IMR-90 (cell line): ENCODE data around the gene RSRC1. TPM values are rescaled to one million over a fixed set of nuclear protein-coding genes. Genes with fewer than 3 reads are reported as not detected.
A peak's percentile ranks its signal among the peaks of the same experiment; 100 is the strongest.

ENCODE experiments used
- ATAC-seq: fragments of 200-7000 bp; cut with Tn5 transposase; 2 replicates; pipeline ENCODE4 v1.9.1; 2020; ENCODE audit warnings: low read depth, mild to moderate bottlenecking, moderate library complexity
- BruUV-seq: library from RNA; stranded (reverse); fragments of 400-500 nt; replicated peaks from 2 replicates; lab custom pipeline; 2021; lab: Mats Ljungman, UMichigan
- CTCF ChIA-PET: fragments of 300-600 bp; formaldehyde crosslinking; extraction: SDS; loops from one replicate; lab custom pipeline; 2021; ENCODE audit warnings: antibody characterized with exemption; lab: Yijun Ruan, JAX
- POLR2A ChIA-PET: fragments of 300-600 bp; sonication (Branson Sonifier 250); formaldehyde crosslinking; loops from one replicate; lab custom pipeline; 2022; ENCODE audit warnings: antibody characterized with exemption; ENCODE audit not compliant: unreplicated experiment; lab: Charles Lee
- DNase-seq: peaks from one replicate; pipeline ENCODE4 v3.0.0; 2013
- H2AFZ ChIP-seq: replicated peaks from 2 replicates; pipeline ENCODE3; 2013; ENCODE audit warnings: low read length, mild to moderate bottlenecking; ENCODE audit not compliant: poor library complexity
- H2AK5ac ChIP-seq: 2 replicates; pipeline ENCODE4 v1.6.1; 2013; ENCODE audit warnings: low read depth, low read length, inconsistent platforms
- H2AK9ac ChIP-seq: replicated peaks from 2 replicates; pipeline ENCODE3; 2013; ENCODE audit warnings: mild to moderate bottlenecking, low read depth, low read length, moderate library complexity; ENCODE audit not compliant: poor library complexity
- H2BK120ac ChIP-seq: 2 replicates; pipeline ENCODE4 v1.6.1; 2013; ENCODE audit warnings: low read depth, low read length, inconsistent platforms
- H2BK15ac ChIP-seq: 3 replicates; pipeline ENCODE4 v1.6.1; 2013; ENCODE audit warnings: low read depth, low read length, inconsistent platforms
- H2BK20ac ChIP-seq: 2 replicates; pipeline ENCODE4 v1.6.1; 2013; ENCODE audit warnings: low read depth, mild to moderate bottlenecking, inconsistent platforms, low read length, moderate library complexity
- H2BK5ac ChIP-seq: 2 replicates; pipeline ENCODE4 v1.6.1; 2013; ENCODE audit warnings: mild to moderate bottlenecking, low read depth, low read length, inconsistent platforms; ENCODE audit not compliant: poor library complexity, severe bottlenecking
- H3K14ac ChIP-seq: replicated peaks from 2 replicates; pipeline ENCODE4 v1.6.1; 2013; ENCODE audit warnings: low read depth, low read length, inconsistent platforms
- H3K18ac ChIP-seq: 2 replicates; pipeline ENCODE4 v1.6.1; 2013; ENCODE audit warnings: low read depth, low read length, control low read depth
- H3K23ac ChIP-seq: 2 replicates; pipeline ENCODE4 v1.6.1; 2013; ENCODE audit warnings: low read depth, low read length, inconsistent platforms
- H3K27ac ChIP-seq: 2 replicates; pipeline ENCODE4 v1.5.1; 2013; ENCODE audit warnings: mild to moderate bottlenecking, control low read depth, low read length; ENCODE audit not compliant: insufficient read depth
- H3K27me3 ChIP-seq: 2 replicates; pipeline ENCODE4 v1.6.1; 2013; ENCODE audit warnings: low read length; ENCODE audit not compliant: control insufficient read depth, insufficient read depth
- H3K36me3 ChIP-seq: 2 replicates; pipeline ENCODE4 v1.6.1; 2013; ENCODE audit warnings: low read length, mixed read lengths; ENCODE audit not compliant: control insufficient read depth, insufficient read depth
- H3K4ac ChIP-seq: 2 replicates; pipeline ENCODE4 v1.6.1; 2013; ENCODE audit warnings: low read depth, low read length, inconsistent platforms
- H3K4me1 ChIP-seq: 2 replicates; pipeline ENCODE4 v1.6.1; 2013; ENCODE audit warnings: low read length, mixed read lengths; ENCODE audit not compliant: control insufficient read depth, insufficient read depth
- H3K4me2 ChIP-seq: 2 replicates; pipeline ENCODE4 v1.6.1; 2013; ENCODE audit warnings: low read depth, mild to moderate bottlenecking, control low read depth, low read length, moderate library complexity
- H3K4me3 ChIP-seq: 2 replicates; pipeline ENCODE4 v1.5.1; 2013; ENCODE audit warnings: low read depth, mild to moderate bottlenecking, control low read depth, low read length, moderate library complexity; ENCODE audit not compliant: insufficient read depth
- H3K56ac ChIP-seq: 2 replicates; pipeline ENCODE4 v1.6.1; 2013; ENCODE audit warnings: low read length, inconsistent platforms; ENCODE audit not compliant: insufficient read depth; ENCODE audit errors: extremely low read depth
- H3K79me1 ChIP-seq, 2 experiments: 2 replicates each; pipeline ENCODE4 v1.6.1; 2013; ENCODE audit warnings: low read length in 2 of 2, inconsistent platforms in 1 of 2, low read depth in 1 of 2
- H3K9ac ChIP-seq: 2 replicates; pipeline ENCODE4 v1.6.1; 2013; ENCODE audit warnings: low read depth, low read length, control low read depth
- H3K9me1 ChIP-seq: 2 replicates; pipeline ENCODE4 v1.6.1; 2013; ENCODE audit warnings: low read length, inconsistent platforms; ENCODE audit not compliant: insufficient read depth
- H3K9me3 ChIP-seq: 2 replicates; pipeline ENCODE4 v1.6.1; 2013; ENCODE audit warnings: low read length; ENCODE audit not compliant: control insufficient read depth, insufficient read depth
- H4K20me1 ChIP-seq: 2 replicates; pipeline ENCODE4 v1.6.1; 2013; ENCODE audit warnings: low read length, inconsistent platforms; ENCODE audit not compliant: insufficient read depth
- H4K5ac ChIP-seq: 2 replicates; pipeline ENCODE4 v1.6.1; 2013; ENCODE audit warnings: mild to moderate bottlenecking, low read depth, low read length, control low read depth
- H4K8ac ChIP-seq, 2 experiments: 2 replicates each; pipeline ENCODE4 v1.6.1; 2013; ENCODE audit warnings: low read depth in 2 of 2, low read length in 2 of 2, control low read depth in 1 of 2, inconsistent platforms in 1 of 2
- H4K91ac ChIP-seq: 2 replicates; pipeline ENCODE4 v1.6.1; 2013; ENCODE audit warnings: low read depth, low read length, inconsistent platforms; ENCODE audit not compliant: insufficient read depth
- CEBPB ChIP-seq: IDR thresholded peaks from 2 replicates; pipeline ENCODE4 v1.6.1; 2012; ENCODE audit warnings: low read depth, low read length, improper control_type of control experiment
- MXI1 ChIP-seq: IDR thresholded peaks from 2 replicates; pipeline ENCODE4 v1.6.1; 2012; ENCODE audit warnings: low read depth, mild to moderate bottlenecking, low read length, moderate library complexity, borderline replicate concordance
- RCOR1 ChIP-seq: IDR thresholded peaks from 2 replicates; pipeline ENCODE4 v1.6.1; 2012; ENCODE audit warnings: mild to moderate bottlenecking, low read length, improper control_type of control experiment; ENCODE audit not compliant: insufficient replicate concordance
- WGBS, 2 experiments: methylation state at CpG; one replicate each; pipeline versions ENCODE4 v1.1.5 to v1.1.7; 2013; ENCODE audit warnings: missing lambda C conversion rate in 2 of 2; ENCODE audit not compliant: insufficient read length in 1 of 2; ENCODE audit errors: extremely low coverage in 2 of 2; 5-methylcytosine and 5-hydroxymethylcytosine counted together
- dilution Hi-C: fragments of 300-500 bp; cut with HindIII; formaldehyde crosslinking; loops from one replicate; pipeline ENCODE4 v1.14.3; 2018; ENCODE audit warnings: low sequenced_read_pairs; ENCODE audit not compliant: unreplicated experiment
- in situ Hi-C: fragments of 300-500 bp; cut with MboI; formaldehyde crosslinking; loops from 3 replicates; pipeline ENCODE4 v1.14.3; 2019; ENCODE audit warnings: low sequenced_read_pairs, inconsistent platforms, mixed read lengths
- intact Hi-C: fragments of 100-400 bp; cut with micrococcal nuclease; formaldehyde crosslinking; loops from 2 replicates; pipeline ENCODE4 v1.10.0; 2022
- polyA plus RNA-seq, 3 experiments: library from polyadenylated mRNA; depleted of rRNA; stranded (reverse); fragments of >200 nt; gene quantifications; 2 replicates each; pipeline ENCODE4 v1.2.3, GENCODE V29; 2012; ENCODE audit warnings: low replicate concordance in 1 of 3
- total RNA-seq: library from RNA; depleted of rRNA; stranded (reverse); fragments of >200 nt; gene quantifications from 2 replicates; pipeline ENCODE4 v1.2.3, GENCODE V29; 2012

Gene RSRC1
- total and polyA plus RNA-seq, 2 of the 4 experiments (the other 2 are of a cell fraction): 3.8 to 41.8 TPM

GRCh38 chr3:158097593-158098308, 12.1 kb upstream of the RSRC1 start:
- no peak for TF ChIP-seq CEBPB
- TF ChIP-seq MXI1: peak; percentile 51; the same call in 1 of the 2 replicates
- TF ChIP-seq RCOR1: peak; percentile 32

More at GRCh38 chr3:158097593-158098308, 12.1 kb upstream of the RSRC1 start:
- CTCF ChIA-PET: no interaction called here
- no peak overlapping the region for H2BK15ac ChIP-seq
- H3K4me1 ChIP-seq: peaks cover 2% of the 10 kb centered on the region; the same call in 1 of the 2 replicates
- ATAC-seq: peak; percentile 71
- H4K5ac ChIP-seq: no peak overlapping the region
- H2AFZ ChIP-seq: peak overlapping the region; percentile 80
- H2BK20ac ChIP-seq: no peak overlapping the region
- 8% methylated on average over 40 of the region's 60 CpGs; no CpG with 5 or more reads in 1 of the 2 experiments for WGBS, 2 experiments
- no peak overlapping the region for H2BK120ac ChIP-seq
- no peak overlapping the region for H4K8ac ChIP-seq
- BruUV-seq: no TSS peak
- peak overlapping the region; percentile 87 for H3K4me2 ChIP-seq
- H3K18ac ChIP-seq: no peak overlapping the region
- peaks cover 16% of the 10 kb centered on the region for H3K9me3 ChIP-seq
- POLR2A ChIA-PET: no interaction called here
- H2AK5ac ChIP-seq: no peak overlapping the region
- H3K27ac ChIP-seq: no peak overlapping the region
- H4K20me1 ChIP-seq: peaks cover 7% of the 10 kb centered on the region; the same call in 1 of the 2 replicates
- no peak overlapping the region for H3K9ac ChIP-seq
- H3K4ac ChIP-seq: no peak overlapping the region
- no peaks in the 10 kb centered on the region for H3K79me1 ChIP-seq
- no peaks in the 10 kb centered on the region for H3K36me3 ChIP-seq
- peak overlapping the region; percentile 22 for H2AK9ac ChIP-seq
- no peaks in the 10 kb centered on the region for H3K9me1 ChIP-seq
- H3K4me3 ChIP-seq: peak overlapping the region; percentile 56
- H4K91ac ChIP-seq: no peak overlapping the region
- DNase-seq: peak; percentile 57
- no peak overlapping the region for H3K23ac ChIP-seq
- no peak overlapping the region for H3K56ac ChIP-seq
- H2BK5ac ChIP-seq: no peak overlapping the region
- peaks cover 64% of the 10 kb centered on the region for H3K27me3 ChIP-seq
- dilution Hi-C loops (no loop called here), intact Hi-C loops (no loop called here), in situ Hi-C loops (loop anchor here (10.0 kb wide), 1 partner anchor 347 kb away; no protein-coding TSS in a partner anchor)
- H3K14ac ChIP-seq: no peak overlapping the region
